K562 (cell line): ENCODE data around the gene ANKRD2. TPM values are rescaled to one million over a fixed set of nuclear protein-coding genes. Genes with fewer than 3 reads are reported as not detected.

Experiments used
- ATF1 ChIP-seq, 2 experiments: fragments of 450-650 bp in 1 of 2; IDR thresholded peaks; 2 replicates each; pipeline ENCODE4 v1.6.1; 2016; ENCODE audit warnings: missing compliant biosample characterization in 1 of 2, missing genetic modification characterization in 1 of 2
- HCFC1 ChIP-seq: IDR thresholded peaks from 2 replicates; pipeline ENCODE4 v1.6.1; 2012; ENCODE audit warnings: low read depth, low read length, improper control_type of control experiment
- NFXL1 ChIP-seq: fragments of 450-650 bp; formaldehyde crosslinking; IDR thresholded peaks from 2 replicates; pipeline ENCODE4 v1.4.0; 2021; ENCODE audit warnings: mild to moderate bottlenecking
- PHB ChIP-seq: fragments of 250-450 bp; sonication (Bioruptor Pico); IDR thresholded peaks from 2 replicates; pipeline ENCODE4 v1.5.0; 2021
- POLR2A ChIP-seq: fragments of 450-650 bp; conservative IDR thresholded peaks from 2 replicates; pipeline ENCODE4 v1.6.1; 2016
- POLR3A ChIP-seq: IDR thresholded peaks from 2 replicates; pipeline ENCODE4 v1.6.1; 2011; ENCODE audit warnings: borderline replicate concordance, mild to moderate bottlenecking, moderate library complexity; ENCODE audit not compliant: insufficient read length, insufficient read depth; ENCODE audit errors: extremely low read depth
- TEAD1 ChIP-seq, 2 experiments: fragments of 450-650 bp in 1 of 2; sonication (generic) in 1 of 2; formaldehyde crosslinking; IDR thresholded peaks; 2 replicates each; pipeline versions ENCODE4 v1.4.0 to v1.8.0; 2020 to 2022; ENCODE audit warnings: mild to moderate bottlenecking in 2 of 2, missing genetic modification reagents in 1 of 2
- ZNF311 ChIP-seq: fragments of 250-450 bp; sonication (Bioruptor Pico); IDR thresholded peaks from 2 replicates; pipeline ENCODE4 v1.4.0; 2020; ENCODE audit warnings: mild to moderate bottlenecking, moderate library complexity
- ZNF436 ChIP-seq: fragments of 250-450, 450-650 bp; sonication (Bioruptor Pico); formaldehyde crosslinking; IDR thresholded peaks from 2 replicates; pipeline ENCODE4 v1.7.0; 2020; ENCODE audit warnings: mild to moderate bottlenecking
- polyA plus RNA-seq, 8 experiments: library from polyadenylated mRNA; depleted of rRNA in 4 of 8; stranded (reverse) in 5 of 8; unstranded in 3 of 8; fragments of >200 nt; fragmentation: Nextera tagmentation in 2 of 8; fragmentation: Illumina TruSeq in 1 of 8; extraction: Ambion mirVana in 2 of 8; extraction: Trizol in 1 of 8; gene quantifications; 2 replicates each; pipeline versions ENCODE4 v1.2.1 to v1.2.3, GENCODE V29; 2011 to 2014; ENCODE audit warnings: inconsistent platforms in 1 of 8, missing spikeins in 1 of 8
- total RNA-seq, 7 experiments: library from RNA; depleted of rRNA in 6 of 7; stranded (reverse); fragments of >200 nt in 6 of 7; fragmentation: Illumina TruSeq in 2 of 7; extraction: Trizol in 2 of 7; gene quantifications; 2 replicates each; pipeline versions ENCODE4 v1.2.1 to v1.2.3, GENCODE V29; 2011 to 2021; ENCODE audit warnings: low replicate concordance in 1 of 7
- TF ChIP-seq, protein P1 (sequence below): fragments of 450-650 bp; IDR thresholded peaks from 2 replicates; pipeline ENCODE4 v1.6.1; 2016; ENCODE audit warnings: low read depth

ANKRD2 gene
- total and polyA plus RNA-seq, 9 of the 15 experiments (the other 6 are each of a cell fraction or from before 2014, with no cell fraction given) = not detected

DNA sequence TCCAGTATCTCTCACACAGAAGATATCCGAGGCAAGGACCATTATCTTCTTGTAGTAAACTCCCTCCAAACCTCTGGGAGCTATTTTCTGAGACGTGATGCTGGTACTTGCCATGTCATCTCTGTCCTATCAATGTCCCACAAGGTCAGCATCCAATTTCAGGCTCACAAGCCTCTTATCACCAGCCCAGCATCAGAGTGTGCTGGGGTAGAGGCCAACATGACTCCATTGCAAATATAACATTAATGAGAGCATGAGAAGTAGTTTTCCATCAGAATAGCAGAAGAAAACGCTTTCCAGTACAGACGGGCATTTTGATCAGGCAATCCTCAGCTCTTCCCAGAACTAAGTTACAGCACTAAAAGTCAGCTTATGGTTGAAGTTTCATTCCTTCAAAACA lies 55.2 kb downstream of the ANKRD2 start (continued):
- TF ChIP-seq HCFC1 = no peak
- TF ChIP-seq ZNF436 (CRISPR knock-in tag) = no peak
- no peak for TF ChIP-seq PHB (CRISPR knock-in tag)
- TF ChIP-seq ATF1 (CRISPR knock-in tag; IDR thresholded peaks at IDR 0.05) = no peak
- TF ChIP-seq ATF1 (tag; IDR thresholded peaks at IDR 0.05) = no peak
- TF ChIP-seq POLR2A = no peak
- no peak for TF ChIP-seq POLR3A
- TF ChIP-seq, protein P1, sequence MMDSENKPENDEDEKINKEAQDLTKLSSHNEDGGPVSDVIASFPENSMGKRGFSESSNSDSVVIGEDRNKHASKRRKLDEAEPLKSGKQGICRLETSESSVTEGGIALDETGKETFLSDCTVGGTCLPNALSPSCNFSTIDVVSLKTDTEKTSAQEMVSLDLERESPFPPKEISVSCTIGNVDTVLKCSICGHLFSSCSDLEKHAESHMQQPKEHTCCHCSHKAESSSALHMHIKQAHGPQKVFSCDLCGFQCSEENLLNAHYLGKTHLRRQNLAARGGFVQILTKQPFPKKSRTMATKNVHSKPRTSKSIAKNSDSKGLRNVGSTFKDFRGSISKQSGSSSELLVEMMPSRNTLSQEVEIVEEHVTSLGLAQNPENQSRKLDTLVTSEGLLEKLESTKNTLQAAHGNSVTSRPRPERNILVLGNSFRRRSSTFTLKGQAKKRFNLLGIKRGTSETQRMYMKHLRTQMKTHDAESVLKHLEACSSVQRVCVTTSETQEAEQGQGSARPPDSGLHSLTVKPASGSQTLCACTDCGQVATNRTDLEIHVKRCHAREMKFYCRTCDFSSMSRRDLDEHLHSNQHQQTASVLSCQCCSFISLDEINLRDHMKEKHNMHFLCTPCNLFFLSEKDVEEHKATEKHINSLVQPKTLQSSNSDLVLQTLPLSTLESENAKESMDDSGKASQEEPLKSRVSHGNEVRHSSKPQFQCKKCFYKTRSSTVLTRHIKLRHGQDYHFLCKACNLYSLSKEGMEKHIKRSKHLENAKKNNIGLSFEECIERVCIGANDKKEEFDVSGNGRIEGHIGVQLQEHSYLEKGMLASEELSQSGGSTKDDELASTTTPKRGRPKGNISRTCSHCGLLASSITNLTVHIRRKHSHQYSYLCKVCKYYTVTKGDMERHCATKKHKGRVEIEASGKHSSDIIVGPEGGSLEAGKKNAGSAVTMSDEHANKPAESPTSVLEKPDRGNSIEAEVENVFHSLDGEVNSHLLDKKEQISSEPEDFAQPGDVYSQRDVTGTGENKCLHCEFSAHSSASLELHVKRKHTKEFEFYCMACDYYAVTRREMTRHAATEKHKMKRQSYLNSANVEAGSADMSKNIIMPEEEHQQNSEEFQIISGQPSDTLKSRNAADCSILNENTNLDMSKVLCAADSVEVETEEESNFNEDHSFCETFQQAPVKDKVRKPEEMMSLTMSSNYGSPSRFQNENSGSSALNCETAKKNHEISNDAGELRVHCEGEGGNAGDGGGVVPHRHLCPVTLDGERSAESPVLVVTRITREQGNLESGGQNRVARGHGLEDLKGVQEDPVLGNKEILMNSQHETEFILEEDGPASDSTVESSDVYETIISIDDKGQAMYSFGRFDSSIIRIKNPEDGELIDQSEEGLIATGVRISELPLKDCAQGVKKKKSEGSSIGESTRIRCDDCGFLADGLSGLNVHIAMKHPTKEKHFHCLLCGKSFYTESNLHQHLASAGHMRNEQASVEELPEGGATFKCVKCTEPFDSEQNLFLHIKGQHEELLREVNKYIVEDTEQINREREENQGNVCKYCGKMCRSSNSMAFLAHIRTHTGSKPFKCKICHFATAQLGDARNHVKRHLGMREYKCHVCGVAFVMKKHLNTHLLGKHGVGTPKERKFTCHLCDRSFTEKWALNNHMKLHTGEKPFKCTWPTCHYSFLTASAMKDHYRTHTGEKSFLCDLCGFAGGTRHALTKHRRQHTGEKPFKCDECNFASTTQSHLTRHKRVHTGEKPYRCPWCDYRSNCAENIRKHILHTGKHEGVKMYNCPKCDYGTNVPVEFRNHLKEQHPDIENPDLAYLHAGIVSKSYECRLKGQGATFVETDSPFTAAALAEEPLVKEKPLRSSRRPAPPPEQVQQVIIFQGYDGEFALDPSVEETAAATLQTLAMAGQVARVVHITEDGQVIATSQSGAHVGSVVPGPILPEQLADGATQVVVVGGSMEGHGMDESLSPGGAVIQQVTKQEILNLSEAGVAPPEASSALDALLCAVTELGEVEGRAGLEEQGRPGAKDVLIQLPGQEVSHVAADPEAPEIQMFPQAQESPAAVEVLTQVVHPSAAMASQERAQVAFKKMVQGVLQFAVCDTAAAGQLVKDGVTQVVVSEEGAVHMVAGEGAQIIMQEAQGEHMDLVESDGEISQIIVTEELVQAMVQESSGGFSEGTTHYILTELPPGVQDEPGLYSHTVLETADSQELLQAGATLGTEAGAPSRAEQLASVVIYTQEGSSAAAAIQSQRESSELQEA = no peak
- TF ChIP-seq NFXL1 (CRISPR knock-in tag) = no peak
- peak in 1 of 2 experiments; percentile 73; a peak in 2 of 4 replicates for TF ChIP-seq TEAD1 (CRISPR knock-in tag; IDR thresholded peaks at IDR 0.05)
- no peak for TF ChIP-seq ZNF311 (CRISPR knock-in tag)
